Stimulated activated CD4-positive, alpha-beta T cell treated with anti-CD3 and anti-CD28 coated beads, Interleukin-12 subunit alpha, Interleukin-12 subunit beta, amount 100 ng/mL, for 48 hours (primary cell): ENCODE results near the gene SOCS1.

Experiments used
- DNase-seq, 3 donors: peaks; one replicate each; pipeline ENCODE4 v3.0.0-alpha.2; 2020; ENCODE audit warnings: low read depth in 2 of 3, low spot score in 1 of 3

The SOCS1 gene

DNA sequence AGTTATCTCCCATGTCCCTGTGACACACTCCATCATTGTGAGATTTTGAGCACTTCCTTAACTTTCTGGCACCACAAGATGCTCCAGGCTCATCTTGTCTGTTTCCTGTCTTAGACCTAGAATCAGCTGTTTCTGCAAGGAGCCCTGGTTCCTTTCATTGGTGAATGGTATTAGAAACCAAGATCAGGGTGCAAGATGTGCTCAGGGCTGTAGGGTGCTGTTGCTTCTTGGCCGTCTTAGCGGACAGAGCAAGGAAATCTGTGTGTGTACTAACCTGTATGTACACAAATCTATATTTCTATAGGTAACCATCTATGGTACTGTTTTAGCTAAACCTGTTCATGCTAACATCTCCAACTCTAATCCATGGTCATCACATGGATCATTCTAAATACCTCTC, 33.2 kb upstream of the SOCS1 start:
- DNase-seq: no peak

DNA sequence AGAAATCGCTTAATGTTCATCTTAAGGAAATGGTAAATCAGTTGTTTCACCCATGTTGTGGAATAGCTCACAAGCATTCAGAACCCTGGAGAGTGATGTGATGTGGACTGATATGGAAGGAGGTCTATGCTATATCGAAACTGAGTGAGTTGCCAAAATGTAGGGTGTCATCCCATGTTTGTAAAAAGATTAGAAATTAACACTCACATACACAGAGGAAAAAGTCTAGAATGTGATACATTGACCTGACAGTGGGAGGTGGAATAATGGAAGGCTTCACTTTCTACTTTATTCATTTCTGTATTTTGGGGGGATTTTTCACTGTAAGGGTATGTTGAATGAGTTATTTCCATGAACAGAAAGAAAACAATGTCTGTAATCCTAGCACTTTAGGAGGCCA, 29.8 kb upstream of the SOCS1 start:
- DNase-seq: no peak

DNA sequence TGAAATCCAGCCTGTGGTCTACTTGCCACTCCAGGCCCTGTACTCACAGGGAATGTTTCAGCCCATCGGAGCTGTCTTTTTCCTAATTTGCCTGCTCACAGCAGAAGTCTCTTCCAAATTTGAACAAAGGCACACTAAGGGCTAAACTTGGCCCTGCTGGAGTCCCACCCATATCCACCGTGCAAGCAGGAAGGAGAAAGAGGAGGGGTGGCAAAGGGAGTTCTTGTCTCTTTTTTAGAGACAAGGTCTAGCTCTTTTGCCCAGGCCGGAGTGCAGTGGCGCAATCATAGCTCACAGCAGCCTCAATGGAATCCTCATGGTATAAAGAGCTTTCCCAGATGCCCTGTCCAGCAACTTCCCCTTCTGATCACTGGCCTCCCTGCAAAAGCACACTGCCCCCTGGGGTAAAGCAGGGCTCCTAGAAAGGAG, 27.8 kb upstream of the SOCS1 start:
- no peak for DNase-seq

DNA sequence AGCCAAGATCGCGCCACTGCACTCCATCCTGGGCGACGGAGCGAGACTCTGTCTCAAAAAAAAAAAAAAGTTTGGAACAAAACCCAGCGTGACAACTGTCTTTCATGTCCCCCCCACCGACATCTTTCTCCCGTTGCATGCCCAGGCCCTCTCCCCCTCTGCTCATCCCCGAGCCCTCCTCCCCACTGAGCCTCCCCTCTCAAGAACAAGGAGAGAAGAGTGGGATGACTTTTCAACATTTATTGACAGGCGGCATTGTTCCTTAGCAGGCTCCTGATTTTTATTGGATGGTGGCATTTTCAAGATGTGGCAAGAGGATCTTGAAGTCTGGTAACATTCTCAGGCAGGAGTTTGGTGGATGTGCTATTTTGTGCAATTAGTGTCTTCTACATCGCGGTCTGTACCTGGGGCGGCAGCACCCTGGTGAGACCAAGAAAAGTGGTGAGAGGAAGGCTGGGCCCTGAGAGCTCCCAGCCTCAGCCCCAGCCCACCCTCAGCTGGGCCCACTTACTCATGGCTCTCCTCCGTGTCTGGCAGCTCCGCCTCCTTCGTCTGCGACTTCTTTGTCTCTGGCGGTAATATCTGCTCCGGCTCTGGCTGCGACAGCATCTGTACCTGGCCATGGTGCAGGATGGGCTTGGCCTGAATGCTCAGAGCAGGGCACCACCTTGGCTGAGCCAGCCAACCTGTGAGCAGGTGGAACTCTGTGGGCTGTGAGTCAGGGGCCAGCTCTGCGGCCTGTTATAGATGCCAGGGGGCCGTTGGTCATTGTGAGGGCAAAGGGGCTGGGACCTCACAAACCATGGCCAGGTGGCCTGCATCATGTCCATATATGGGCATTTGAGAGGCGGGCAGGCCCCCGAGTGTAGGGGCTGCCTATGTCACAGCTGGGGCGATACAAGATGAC, 24.9 kb upstream of the SOCS1 start, which contains the start of gene PRM1:
Gene PRM1, minus strand, starts transcription at position 715 of the 907 bp plus-strand sequence. Its CDS starts 92 bp downstream, at position 623.
- DNase-seq: no peak

DNA sequence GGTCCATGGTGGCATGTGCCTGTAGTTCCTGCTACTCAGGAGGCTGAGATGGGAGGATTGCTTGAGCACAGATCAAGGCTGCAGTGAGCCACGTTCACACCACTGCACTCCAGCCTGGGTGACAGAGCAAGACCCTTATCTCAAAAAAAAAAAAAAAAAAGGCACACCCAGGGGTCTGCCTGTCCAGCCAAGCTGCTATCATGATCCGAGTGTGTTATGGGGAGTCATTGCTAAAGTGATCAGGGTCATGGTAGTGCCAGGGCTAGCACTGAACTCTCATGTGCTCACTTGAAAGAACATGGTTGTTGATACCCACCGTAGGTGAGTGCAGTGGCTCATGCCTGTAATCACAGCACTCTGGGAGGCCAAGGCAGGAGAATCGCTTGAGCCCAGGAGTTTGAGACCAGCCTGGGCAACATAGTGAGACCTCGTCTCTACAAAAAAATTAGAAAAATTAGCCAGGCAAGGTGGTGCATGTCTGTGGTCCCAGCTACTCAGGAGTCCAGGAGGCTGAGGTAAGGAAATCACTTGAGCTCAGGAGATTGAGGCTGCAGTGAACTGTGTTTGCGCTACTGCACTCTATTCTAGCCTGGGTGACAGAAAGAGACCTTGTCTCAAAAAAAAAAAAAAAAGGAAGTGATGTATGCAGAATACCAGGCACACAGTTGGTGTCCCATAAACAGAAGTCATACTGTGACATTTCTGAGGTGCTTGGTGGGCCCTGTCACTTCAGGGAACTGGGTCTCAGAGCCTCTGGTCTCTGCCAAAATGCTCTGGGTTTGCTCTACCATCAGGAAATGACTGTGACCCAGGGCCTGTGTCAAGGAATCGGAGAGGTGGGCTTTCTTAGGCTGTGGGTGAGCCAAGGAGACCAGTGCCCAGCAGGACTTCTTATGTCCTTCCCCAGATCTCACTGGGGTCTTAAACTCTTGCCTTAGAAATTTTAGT, 23.0 kb upstream of the SOCS1 start:
- no peak for DNase-seq

DNA sequence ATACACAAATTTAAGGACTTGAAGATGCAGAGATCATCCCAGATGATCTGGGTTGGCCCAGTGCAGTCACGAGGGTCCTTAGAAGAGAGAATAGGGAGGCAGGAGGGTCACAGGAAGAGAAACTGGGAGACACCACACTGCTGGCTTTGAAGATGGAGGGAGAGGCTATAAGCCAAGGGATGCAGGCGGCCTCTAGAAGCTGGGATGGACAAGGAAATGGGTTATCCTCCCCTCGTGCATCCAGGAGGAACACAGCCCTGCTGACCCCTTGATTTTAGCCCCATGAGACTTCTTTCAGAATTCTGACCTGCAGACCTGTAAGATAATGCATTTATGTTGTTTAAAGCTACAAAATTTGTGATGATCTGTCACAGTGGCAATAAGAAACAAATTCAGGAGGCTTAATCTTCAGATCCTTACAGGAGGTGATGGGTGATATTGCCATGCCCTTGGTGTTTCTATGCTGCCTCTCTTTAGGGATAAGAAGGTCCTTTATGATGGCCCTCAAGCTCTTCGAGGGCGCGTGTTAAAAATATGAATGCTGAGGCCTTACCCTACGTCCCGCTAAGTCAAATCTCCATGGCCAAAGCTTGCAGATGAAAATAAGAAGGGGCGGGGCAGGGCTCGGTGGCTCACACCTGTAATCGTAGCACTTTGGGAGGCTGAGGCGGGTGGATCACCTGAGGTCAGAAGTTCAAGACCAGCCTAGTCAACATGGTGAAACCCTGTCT, 21.8 kb upstream of the SOCS1 start:
- DNase-seq: no peak

DNA sequence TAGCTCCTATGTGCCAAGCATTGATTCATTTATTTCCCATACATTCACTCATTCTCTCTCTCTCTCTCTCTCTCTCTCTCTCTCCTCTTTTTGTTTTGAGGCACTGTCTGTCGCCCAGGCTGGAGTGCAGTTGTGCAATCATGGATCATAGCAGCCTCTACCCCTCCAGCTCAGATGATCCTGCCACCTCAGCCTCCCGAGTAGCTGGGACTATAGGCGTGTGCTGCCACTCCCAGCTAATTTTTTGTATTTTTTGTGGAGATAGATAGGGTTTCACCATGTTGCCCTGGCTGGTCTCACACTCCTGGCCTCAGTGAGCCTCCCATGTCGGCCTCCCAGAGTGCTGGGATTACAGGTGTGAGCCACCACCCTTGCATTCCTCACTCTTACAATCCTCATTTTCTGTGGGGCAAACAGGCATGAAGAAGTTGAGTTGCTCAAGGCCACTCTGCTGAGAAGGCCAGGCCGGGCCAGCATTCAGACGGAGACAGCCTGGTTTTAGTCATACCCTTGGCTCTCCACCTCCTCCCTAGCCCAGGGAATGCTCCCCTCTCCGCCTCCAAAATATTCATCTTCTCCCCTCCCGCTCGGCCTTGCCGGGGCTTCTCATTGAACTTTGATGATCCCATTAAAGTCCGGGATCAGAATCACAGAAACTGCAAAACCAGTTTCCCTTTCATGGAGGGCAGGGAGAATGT, 21.0 kb upstream of the SOCS1 start:
- DNase-seq: no peak

DNA sequence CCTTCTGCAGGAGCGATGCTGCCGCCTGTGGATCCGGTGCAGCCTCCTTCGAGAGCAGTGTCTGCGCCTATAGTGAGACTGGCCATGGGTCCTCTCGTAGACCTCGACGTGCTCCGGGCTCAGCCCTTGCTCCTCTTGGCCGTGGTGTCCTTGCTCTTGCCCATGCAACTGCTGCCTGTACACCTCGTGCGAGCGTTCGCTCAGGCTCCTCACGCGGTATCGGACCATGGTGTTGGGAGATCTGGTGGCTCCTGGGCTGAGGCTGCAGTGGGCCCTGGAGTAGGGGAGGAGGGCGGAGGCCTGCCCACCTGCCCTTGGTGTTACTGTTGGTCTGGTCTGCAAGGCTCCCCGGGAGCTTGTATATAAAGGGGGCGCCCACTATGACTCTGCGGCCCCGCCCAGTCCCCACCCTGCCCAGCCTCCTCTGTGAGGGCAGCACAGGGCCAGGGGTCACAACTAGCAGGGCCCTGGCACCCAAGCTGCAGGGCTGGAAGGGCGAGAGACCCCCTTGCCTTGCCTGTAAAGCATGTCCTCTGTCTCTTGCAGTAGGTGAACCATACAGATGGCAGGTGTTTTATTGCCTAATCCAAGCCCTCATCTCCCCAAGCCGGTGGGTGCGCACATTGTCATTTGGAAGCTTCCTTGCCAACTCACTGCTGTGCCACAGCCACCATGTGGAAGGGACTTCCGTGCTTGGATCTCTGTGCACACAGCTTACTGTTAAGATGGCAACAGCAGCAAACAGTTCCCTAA, 20.3 kb upstream of the SOCS1 start, which contains the start of gene PRM2:
Gene PRM2, minus strand, starts transcription at position 338 of the 753 bp plus-strand sequence. Its CDS starts 110 bp downstream, at position 228.
- DNase-seq: no peak

DNA sequence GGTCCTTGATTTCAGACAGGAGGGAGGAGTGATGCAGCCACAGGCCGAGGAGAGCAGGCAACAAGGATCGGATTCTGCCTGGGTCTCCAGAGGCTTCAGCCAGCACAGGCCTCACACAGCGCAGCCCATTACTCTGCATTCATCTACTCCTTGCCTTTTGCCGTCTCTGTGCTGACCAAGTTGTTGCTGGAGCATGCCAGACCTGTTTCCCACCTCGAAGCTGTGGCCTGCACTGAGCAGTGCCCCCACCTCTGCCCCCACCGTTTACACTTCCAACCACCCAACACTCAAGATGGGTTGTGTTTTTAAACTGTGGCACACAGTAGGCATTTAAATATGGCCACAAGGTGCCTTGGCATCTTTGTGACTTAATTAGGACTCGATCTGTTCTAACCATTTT, 19.0 kb upstream of the SOCS1 start:
- DNase-seq: no peak

DNA sequence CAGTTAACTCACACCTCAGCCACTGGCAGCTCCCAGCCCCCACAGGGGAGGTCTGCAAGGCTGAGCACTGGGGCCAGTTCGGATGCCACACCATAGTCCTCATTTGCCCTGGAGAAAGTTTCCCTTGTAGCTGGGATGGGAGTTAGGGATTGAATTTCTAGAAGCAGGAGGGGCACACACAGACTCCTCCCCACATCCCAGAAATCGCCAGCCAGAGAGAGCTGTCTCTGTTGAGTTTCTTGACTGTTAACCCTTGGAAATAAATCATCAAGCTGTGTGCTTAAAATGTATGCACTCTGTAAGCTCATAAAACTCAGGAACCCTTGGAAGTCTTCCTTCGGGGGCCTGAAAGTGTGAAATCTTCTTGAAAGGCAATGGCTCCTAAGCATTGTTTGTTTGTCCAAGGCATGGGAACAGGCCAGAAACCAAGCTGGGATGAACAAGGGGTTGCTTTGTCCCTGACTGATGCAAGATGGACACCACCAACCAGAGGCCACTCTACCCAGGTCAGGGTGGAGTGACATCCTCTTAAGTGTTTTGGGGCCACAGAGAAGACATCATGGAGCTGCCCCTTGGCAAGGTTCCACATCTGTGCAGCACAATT, 17.8 kb upstream of the SOCS1 start:
- no peak for DNase-seq

DNA sequence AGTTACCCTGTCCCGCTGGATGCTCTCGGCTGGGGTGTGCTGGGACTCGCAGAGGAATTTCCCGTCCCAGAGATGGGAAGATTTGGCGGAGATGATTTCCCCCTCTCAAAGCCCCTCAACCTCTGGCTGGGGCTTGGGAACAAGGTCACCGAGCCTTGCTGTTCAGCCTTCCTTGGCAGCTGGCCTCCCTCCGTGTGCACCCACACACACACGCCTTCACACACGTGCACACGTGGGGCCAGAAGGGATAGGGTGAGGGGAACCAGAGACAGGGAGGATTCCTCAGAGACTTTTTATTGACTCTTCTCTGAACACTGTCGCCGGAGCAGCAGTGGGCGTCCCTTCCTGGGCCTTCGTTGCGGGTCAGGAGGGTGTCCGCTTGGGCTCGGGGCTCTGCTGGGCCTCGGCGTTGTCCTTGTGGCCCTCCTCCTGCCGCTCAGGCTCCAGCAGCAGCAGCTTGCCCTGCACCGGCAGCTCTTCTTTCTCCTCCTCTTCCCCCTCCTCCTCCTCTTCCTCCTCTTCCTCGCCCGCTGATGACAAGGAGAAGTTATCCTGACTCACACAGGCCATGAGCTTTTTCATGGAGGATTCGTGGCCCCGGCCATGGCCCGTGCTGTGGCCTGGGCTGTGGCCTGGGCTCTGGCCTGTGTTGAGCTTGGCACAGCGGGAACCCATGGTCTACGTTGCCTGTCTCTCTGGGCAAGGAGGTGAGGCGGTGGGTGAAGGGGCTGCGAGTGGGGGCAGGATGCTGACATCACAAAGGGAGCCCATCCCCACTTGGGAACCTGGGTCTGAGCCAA, 17.1 kb upstream of the SOCS1 start, which contains the start of gene PRM3:
Gene PRM3, minus strand, starts transcription at position 709 of the 800 bp plus-strand sequence. Its CDS starts 34 bp downstream, at position 675.
- DNase-seq: no peak

DNA sequence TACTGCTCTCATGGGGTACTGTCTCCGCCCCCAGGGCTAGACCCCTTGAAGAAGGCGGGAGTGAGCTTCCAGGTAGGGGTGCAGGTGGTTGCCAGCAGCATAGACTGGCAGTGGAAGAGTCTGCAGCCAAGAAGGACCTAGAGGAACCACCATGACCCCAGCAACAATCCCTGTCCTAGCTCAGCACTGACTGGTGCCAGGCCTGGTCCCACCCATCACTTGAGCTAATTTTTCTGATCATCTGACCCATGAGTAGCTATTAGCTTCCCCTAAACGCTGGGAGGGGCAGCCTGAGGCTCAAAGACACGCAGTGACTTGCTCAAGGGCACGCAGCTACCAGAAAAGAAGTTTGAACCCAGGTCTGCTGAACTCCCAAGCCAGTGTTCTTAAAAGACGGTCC, 16.5 kb upstream of the SOCS1 start:
- no peak for DNase-seq

DNA sequence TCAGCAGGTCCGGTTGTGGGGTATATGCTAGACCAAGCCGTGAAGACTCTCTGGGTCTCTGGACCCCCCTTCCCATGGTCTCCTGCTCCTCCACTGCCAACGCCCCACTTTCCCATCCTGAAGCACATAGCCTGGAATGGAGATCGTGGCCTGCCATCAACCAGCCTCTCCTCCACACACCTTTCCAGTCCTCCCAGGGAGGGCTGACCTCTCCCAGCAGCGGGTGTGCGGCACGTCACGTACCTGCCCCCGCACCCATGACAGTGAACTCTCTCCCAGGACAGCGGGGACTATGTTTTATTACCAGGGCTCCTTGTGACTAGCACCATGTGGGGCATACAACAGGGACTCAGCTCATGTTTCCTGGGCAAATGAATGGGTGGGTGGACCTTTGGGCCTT, 15.6 kb upstream of the SOCS1 start:
- DNase-seq: no peak

DNA sequence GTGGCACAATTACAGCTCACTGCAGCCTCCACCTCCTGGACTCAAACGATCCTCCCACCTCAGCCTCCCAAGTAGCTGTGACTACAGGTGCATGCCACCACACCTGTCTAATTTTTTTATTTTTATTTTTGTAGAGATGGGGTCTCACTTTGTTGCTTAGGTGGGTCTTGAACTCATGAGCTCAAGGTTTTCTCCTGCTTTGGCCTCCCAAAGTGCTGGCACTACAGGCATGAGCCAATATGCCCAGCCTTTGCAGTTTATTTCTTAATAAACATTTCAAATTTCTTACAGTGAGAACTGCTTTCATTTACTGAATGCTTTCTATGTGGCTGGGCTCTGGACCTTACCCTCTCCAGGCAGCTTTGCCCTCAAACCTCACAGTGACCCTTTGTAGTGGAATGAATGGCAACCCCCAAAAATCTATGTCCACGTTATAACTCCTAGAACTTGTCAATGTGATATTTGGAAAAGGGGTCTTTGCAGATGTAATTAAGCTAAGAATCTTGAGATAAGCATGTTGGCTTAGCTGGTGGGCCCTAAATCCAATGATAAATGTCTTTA, 14.7 kb upstream of the SOCS1 start:
- DNase-seq: no peak

DNA sequence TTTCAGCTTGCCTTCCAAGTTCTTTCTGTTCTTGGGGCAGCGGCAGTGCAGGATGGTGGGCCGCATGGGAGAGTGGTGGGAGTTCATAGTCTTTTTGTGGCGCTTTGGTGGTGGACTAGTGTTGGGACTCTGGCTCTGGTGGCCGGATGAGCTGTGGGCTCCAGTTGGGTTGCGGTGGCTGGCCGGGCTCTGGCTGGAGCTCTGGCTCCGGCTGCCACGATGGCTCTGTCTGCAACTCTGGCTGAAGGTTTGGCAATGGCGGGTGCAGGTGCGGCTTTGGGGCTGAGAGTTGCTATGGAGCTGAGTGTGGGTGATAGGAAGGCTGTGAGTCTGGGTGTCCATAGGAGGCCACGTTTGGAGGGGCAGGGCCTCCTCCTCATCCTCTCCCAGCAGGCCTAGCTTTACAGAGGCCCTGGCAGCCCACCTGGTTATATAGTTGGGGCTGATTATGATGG, 12.9 kb upstream of the SOCS1 start, which contains the start of gene TNP2:
Gene TNP2, minus strand, starts transcription at position 405 of the 455 bp plus-strand sequence. Its CDS starts 63 bp downstream, at position 342.
- DNase-seq: no peak

DNA sequence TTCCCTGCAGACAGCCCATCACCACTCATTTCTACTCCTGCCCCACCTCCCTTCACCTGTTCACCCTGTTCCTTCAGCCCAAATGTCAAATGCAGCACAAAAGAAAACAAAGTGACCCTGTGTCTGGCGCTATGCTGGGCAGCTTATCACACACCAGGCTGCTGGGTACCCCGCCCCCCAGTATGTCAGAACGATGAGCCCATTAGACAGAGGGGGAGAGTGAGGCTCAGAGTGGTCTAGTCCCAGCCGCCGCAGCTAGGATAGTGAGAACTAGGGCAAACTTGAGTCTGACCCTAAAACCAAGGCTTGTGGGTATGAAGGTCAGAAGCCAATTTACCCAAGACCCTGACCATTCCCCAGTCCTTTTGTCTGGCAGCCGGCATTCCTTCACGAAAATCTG, 9.1 kb upstream of the SOCS1 start:
- DNase-seq: no peak

DNA sequence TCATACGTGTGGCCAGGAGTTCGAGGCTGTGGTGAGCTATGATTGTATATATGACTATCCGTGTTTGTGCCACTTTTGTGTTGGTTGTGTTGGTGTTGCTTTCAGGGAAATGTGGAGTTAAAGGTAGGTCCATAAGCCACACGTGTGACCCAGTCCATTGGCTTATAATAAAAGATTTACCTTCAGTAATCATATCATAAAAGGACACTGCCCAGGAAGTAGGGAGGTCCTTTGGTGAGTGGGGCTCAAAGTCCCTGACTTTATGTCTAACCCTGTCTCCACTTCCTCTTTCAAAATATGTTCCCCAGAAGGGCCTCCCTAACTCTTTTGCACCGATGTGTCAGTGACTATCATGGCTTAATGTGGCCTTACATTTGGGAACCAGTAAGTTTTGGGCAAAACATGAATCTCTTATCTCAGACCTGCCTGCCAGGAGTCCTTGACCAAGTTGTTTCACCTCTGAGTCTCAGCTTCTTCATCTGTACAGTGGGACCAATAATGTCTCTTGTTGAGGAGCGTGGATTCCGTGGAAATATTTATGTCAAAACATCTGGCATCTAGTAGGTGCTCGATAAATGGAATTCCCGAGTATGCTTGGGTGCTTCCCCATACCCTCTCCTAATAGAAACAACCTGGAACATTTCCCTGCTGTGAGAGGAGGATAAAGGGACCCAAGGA, 8.3 kb upstream of the SOCS1 start:
- DNase-seq: no peak
